Measurements from ENCODE around the gene PLCD1. TPM values are rescaled to one million over a fixed set of nuclear protein-coding genes. Genes with fewer than 3 reads are reported as not detected.

PLCD1 gene
- total RNA-seq, 2 experiments from 2014 or later, result 7.7 to 10.4 TPM

DNA sequence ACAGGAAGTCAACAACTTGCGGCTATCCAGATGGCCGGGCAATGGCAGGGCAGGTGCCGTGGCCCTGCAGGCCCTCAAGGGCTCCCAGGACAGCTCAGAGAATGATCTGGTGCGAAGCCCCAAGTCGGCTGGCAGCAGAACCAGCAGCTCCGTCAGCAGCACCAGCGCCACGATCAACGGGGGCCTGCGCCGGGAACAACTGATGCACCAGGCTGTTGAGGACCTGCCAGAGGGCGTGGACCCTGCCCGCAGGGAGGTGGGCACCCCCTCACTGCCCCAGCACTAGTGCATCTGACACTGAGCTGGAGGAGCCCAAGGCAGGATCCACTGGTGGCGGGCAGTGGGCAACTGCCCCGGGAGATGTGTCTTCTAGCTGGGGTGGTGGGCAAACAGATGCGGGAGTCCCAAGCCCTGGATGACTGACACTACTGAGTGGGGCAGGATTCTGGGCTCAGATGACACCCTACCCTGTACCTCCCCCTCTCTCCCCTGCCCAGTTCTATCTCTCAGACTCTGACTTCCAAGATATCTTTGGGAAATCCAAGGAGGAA lies 22.9 kb downstream of the PLCD1 start:
- Histone ChIP-seq H3K9me2 (ENCODE audit: insufficient read depth, low read length) (no peaks in the 10 kb centered on the region), H3K9me3 (ENCODE audit: low read length) (no peaks in the 10 kb centered on the region), H3K79me2 (ENCODE audit: insufficient read depth, low read depth, low read length) (no peaks in the 10 kb centered on the region), H2AFZ (ENCODE audit: low read length) (no peak overlapping the region), H3K27ac (ENCODE audit: low read depth, low read length, poor library complexity, severe bottlenecking) (no peak overlapping the region), H3K4me1 (ENCODE audit: insufficient read depth, low read length, poor library complexity, severe bottlenecking) (no peaks in the 10 kb centered on the region), H3K4me2 (ENCODE audit: low read length) (no peak overlapping the region), H3K36me3 (ENCODE audit: insufficient read depth, low read length) (peaks cover 29% of the 10 kb centered on the region), H3K4me3 (ENCODE audit: low read depth, low read length, poor library complexity, severe bottlenecking) (no peak overlapping the region), H4K20me1 (ENCODE audit: insufficient read depth, low read length) (no peaks in the 10 kb centered on the region)
- no peak for TF ChIP-seq EZH2phosphoT487 (IDR thresholded peaks at IDR 0.05; ENCODE audit: borderline replicate concordance, low read depth, low read length)
- TF ChIP-seq, protein P1, sequence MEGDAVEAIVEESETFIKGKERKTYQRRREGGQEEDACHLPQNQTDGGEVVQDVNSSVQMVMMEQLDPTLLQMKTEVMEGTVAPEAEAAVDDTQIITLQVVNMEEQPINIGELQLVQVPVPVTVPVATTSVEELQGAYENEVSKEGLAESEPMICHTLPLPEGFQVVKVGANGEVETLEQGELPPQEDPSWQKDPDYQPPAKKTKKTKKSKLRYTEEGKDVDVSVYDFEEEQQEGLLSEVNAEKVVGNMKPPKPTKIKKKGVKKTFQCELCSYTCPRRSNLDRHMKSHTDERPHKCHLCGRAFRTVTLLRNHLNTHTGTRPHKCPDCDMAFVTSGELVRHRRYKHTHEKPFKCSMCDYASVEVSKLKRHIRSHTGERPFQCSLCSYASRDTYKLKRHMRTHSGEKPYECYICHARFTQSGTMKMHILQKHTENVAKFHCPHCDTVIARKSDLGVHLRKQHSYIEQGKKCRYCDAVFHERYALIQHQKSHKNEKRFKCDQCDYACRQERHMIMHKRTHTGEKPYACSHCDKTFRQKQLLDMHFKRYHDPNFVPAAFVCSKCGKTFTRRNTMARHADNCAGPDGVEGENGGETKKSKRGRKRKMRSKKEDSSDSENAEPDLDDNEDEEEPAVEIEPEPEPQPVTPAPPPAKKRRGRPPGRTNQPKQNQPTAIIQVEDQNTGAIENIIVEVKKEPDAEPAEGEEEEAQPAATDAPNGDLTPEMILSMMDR (conservative IDR thresholded peaks at IDR 0.05; ENCODE audit: low read length), result no peak
- ChIA-PET CTCF (ENCODE audit: unreplicated experiment) (no interaction called here), POLR2A (interaction anchor here (0.7 kb wide), 1 partner anchor 1344 kb away, joined by 3 read pairs; no protein-coding TSS in a partner anchor)
- intact Hi-C loops (cut with micrococcal nuclease; ENCODE audit: unreplicated experiment), result no loop called here
- no TSS peak for BruUV-seq (replicated peaks)
- no peak for DNase-seq (ENCODE audit: low spot score)

- H3K4me2 ChIP-seq (ENCODE audit: low read length), result no peak overlapping the region
- no peaks in the 10 kb centered on the region for H3K9me2 ChIP-seq (ENCODE audit: insufficient read depth, low read length)
- H3K79me2 ChIP-seq (ENCODE audit: insufficient read depth, low read depth, low read length), result no peaks in the 10 kb centered on the region
- ChIA-PET CTCF (ENCODE audit: unreplicated experiment) (no interaction called here), POLR2A (no interaction called here)
- H3K4me3 ChIP-seq (ENCODE audit: low read depth, low read length, poor library complexity, severe bottlenecking), result no peak overlapping the region
- H3K36me3 ChIP-seq (ENCODE audit: insufficient read depth, low read length), result peaks cover 31% of the 10 kb centered on the region
- TF ChIP-seq, protein P1 (conservative IDR thresholded peaks at IDR 0.05; ENCODE audit: low read length), result no peak
- no peak for TF ChIP-seq EZH2phosphoT487 (IDR thresholded peaks at IDR 0.05; ENCODE audit: borderline replicate concordance, low read depth, low read length)
- DNase-seq (ENCODE audit: low spot score), result no peak
- H3K9me3 ChIP-seq (ENCODE audit: low read length), result no peaks in the 10 kb centered on the region
- H2AFZ ChIP-seq (ENCODE audit: low read length), result no peak overlapping the region
- intact Hi-C loops (cut with micrococcal nuclease; ENCODE audit: unreplicated experiment), result no loop called here
- no peaks in the 10 kb centered on the region for H4K20me1 ChIP-seq (ENCODE audit: insufficient read depth, low read length)
- H3K4me1 ChIP-seq (ENCODE audit: insufficient read depth, low read length, poor library complexity, severe bottlenecking), result no peaks in the 10 kb centered on the region
- no TSS peak for BruUV-seq (replicated peaks)
- no peak overlapping the region for H3K27ac ChIP-seq (ENCODE audit: low read depth, low read length, poor library complexity, severe bottlenecking)
Measured at GRCh38 chr3:38006031-38006430, 23.4 kb downstream of the PLCD1 start.

DNA sequence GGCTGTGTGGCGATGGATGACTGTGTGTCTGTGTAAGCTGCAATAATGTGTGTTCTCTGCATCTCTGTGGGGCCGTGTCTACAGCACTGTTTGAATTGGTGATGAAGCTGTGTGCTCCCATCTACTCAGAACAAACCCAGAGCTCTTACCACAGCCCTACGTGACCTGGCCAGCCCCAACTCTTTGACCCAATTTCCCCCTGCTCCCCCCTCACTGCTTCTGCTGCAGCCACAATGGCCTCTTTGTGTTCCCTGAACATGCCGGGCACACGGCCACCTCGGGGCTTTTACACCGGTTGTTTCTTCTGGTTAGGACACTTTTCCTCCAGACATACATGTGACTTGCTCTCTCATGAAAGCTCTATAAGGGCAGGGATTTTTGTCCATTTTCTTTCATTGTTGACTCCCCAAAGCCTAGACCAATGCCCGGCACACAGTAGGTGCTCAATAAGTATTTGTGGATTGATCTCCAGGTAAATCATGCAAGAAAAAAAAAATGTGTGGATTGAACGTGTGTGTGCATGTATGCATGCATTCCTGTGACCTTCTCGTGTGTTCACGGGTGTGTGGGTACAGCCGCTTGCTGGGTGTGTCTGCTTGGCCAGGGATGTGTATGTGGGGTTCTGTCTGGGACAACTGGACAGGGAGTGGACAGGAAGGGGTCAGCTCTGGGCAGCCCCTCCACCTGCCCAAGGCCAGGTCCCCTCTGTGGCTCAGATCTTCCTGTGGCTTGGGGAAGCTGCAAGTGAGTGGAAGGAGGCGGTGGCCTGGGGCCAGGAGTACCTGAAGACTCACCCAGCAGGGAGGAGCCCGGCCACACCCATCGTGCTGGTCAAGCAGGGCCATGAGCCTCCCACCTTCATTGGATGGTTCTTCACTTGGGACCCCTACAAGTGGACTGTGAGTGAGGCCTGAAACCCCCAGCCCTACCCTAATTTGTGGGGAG lies 24.1 kb downstream of the PLCD1 start:
- H3K4me2 ChIP-seq (ENCODE audit: low read length), result no peak overlapping the region
- DNase-seq (ENCODE audit: low spot score), result no peak
- no peak overlapping the region for H2AFZ ChIP-seq (ENCODE audit: low read length)
- H3K9me3 ChIP-seq (ENCODE audit: low read length), result no peaks in the 10 kb centered on the region
- ChIA-PET POLR2A (no interaction called here), CTCF (ENCODE audit: unreplicated experiment) (no interaction called here)
- intact Hi-C loops (cut with micrococcal nuclease; ENCODE audit: unreplicated experiment), result no loop called here
- no TSS peak for BruUV-seq (replicated peaks)
- no peaks in the 10 kb centered on the region for H3K4me1 ChIP-seq (ENCODE audit: insufficient read depth, low read length, poor library complexity, severe bottlenecking)
- H3K9me2 ChIP-seq (ENCODE audit: insufficient read depth, low read length), result no peaks in the 10 kb centered on the region
- peaks cover 31% of the 10 kb centered on the region for H3K36me3 ChIP-seq (ENCODE audit: insufficient read depth, low read length)
- H3K27ac ChIP-seq (ENCODE audit: low read depth, low read length, poor library complexity, severe bottlenecking), result no peak overlapping the region
- no peaks in the 10 kb centered on the region for H4K20me1 ChIP-seq (ENCODE audit: insufficient read depth, low read length)
- no peak for TF ChIP-seq EZH2phosphoT487 (IDR thresholded peaks at IDR 0.05; ENCODE audit: borderline replicate concordance, low read depth, low read length)
- TF ChIP-seq, protein P1 (conservative IDR thresholded peaks at IDR 0.05; ENCODE audit: low read length), result no peak
- H3K79me2 ChIP-seq (ENCODE audit: insufficient read depth, low read depth, low read length), result no peaks in the 10 kb centered on the region
- H3K4me3 ChIP-seq (ENCODE audit: low read depth, low read length, poor library complexity, severe bottlenecking), result no peak overlapping the region

All from OCI-LY7 (cell line).